ENCODE measurements around the gene KCNN4.
"Not testable (repeated sequence)": the region's sequence is repeated elsewhere in the genome, so short reads cannot be mapped to it uniquely, and the experiment has no call there.

KCNN4 gene

DNA sequence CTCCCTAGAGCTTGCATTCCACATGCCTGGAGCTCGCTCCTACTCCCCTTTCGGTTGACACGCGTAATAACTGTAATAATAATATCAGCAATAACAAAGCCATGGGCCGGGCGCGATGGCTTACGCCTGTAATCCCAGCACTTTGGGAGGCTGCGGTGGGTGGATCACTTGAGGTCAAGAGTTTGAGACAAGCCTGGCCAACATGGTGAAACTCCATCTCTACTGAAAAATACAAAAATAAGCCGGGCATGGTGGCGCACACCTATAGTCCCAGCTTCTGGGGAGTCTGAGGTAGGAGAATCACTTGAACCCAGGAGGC is 5.9 kb downstream of the KCNN4 start:
- H3K9me3 Mint-ChIP-seq; DNase-seq (ENCODE audit: low spot score in 2 of 2); H3K4me3 Mint-ChIP-seq; ATAC-seq (ENCODE audit: low read depth); H3K27me3 Mint-ChIP-seq: not testable (repeated sequence)
- Mint-ChIP-seq H3K36me3 (peaks cover 28% of the 10 kb centered on the region), H3K27ac (peak overlapping the region; percentile 94), H3K4me1 (peaks cover 41% of the 10 kb centered on the region)

DNA sequence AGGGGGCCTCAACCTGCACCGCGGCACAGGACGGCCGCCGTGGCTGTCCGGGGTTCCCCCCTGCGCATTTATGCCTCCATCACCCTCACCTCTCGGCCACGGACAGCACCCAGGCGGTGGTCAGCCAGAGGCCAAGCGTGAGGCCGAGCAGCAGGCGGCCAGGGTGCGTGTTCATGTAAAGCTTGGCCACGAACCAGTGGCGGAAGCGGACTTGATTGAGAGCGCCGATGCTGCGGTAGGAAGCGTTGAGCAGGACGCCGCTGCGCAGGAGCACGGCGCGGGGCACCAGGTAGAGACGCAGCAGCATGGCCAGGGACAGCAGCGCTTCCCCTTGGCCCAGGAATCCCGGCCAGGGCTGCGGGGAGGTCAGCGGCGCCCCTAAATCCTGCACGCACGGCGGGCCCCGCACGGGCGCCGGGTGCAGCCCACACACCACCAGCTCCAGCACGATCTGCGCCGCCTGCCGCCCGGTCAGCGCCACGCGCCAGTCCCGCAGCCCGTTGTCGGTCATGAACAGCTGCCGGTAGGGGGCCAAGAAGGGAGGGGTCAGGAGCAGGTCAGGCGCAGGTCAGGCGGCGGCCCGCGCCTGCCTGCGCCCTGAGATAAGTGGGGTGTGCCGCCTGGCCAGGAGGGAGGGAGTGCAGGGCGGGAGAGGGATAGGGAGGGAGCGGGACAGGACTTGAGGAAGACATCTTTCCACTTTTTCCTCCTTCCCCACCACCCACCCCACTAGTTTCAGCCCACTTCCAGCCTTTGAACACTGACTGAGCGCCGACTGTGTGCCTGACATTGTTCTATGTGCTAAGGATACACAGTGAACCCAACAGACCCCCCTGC is 6.5 kb downstream of the KCNN4 start:
- no peak for ATAC-seq (ENCODE audit: low read depth)
- Mint-ChIP-seq H3K27ac (no peak overlapping the region), H3K4me3 (no peak overlapping the region), H3K4me1 (peaks cover 36% of the 10 kb centered on the region), H3K36me3 (peaks cover 27% of the 10 kb centered on the region), H3K9me3 (no peaks in the 10 kb centered on the region), H3K27me3 (no peaks in the 10 kb centered on the region)
- no peak for DNase-seq (ENCODE audit: low spot score in 2 of 2)

DNA sequence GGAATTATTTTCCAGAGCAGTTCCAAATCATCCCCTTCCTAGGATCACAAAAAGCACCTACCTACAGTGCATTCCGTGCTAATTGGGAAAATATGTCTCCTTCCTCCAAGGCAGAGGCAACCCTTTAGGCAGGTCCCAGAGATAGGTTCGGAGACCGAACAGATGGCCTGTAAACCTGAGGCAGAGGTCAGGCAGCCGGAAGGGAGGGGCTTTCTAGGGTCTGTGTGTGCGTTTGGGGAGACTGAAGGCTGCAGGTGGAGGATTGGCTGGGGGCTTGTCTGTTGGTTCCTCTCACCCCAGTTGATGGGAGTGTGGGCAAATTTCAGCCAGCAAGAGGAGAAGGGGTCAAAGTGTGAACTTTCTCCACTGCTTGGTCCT is 7.1 kb downstream of the KCNN4 start:
- Mint-ChIP-seq H3K27ac (no peak overlapping the region), H3K4me3 (no peak overlapping the region), H3K27me3 (no peaks in the 10 kb centered on the region), H3K36me3 (peaks cover 33% of the 10 kb centered on the region), H3K4me1 (peaks cover 33% of the 10 kb centered on the region), H3K9me3 (no peaks in the 10 kb centered on the region)
- ATAC-seq (ENCODE audit: low read depth) (no peak), DNase-seq (ENCODE audit: low spot score in 2 of 2) (no peak)

DNA sequence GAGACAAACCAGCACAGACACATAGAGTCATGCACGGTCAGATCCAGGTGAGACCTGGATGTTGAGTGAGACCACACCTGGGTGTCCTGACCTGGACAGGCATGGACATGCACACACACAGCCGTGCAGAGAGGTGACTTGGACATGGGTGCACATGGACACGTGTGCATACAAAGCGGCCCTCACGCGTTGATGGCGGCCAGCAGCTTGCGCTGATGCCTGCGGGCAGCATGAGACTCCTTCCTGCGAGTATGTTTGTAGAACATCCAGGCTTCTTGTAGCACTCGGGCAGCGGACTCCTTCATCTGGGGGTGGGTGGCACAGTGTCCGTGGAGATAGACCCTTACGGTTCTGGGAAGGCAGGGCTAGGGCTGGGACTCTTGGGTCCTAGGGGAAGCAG is 11.5 kb downstream of the KCNN4 start:
- peak overlapping the region; percentile 55 for H3K27ac Mint-ChIP-seq

DNA sequence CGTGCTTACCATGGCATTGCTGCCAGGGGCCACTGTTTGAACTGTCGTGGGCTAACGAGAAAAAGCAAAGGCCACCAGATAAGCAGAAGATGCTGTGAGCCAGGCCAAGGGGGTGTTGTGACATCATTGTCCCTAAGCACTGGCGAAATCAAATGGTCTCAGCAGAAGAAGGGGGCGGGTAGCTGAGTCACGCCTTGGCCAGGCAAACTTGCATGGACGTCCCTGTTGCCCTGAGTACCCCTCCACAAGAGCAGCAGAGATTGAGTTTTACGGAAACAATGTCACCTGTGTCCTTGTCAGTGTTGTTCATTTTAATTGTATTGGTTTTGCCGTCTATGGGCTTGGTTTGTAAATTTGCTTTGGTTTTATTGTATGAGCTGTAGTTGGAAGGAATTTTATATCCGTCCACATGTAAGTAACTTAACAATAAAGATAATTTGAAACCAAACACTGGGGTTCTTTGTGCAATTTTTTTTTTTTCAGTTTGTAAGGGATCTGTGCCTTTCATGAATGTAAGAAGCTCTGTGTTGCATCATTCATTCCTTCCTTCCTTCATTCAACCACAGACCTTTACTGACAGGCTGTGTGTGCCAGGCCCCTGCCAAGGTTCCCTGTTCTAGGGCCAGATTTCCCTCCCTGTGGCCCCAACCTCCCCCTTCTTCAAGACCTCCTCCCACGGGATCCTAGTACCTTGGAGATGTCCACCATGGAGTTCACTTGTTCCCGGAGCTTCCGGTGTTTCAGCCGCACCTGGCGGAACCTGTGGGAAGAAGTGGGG is 12.3 kb downstream of the KCNN4 start:
- peaks cover 43% of the 10 kb centered on the region for H3K4me1 Mint-ChIP-seq
- H3K4me3 Mint-ChIP-seq: no peak overlapping the region
- H3K27ac Mint-ChIP-seq: peak overlapping the region; percentile 55
- peaks cover 32% of the 10 kb centered on the region for H3K36me3 Mint-ChIP-seq
- DNase-seq (ENCODE audit: low spot score in 2 of 2): no peak
- H3K9me3 Mint-ChIP-seq: no peaks in the 10 kb centered on the region
- no peaks in the 10 kb centered on the region for H3K27me3 Mint-ChIP-seq
- ATAC-seq (ENCODE audit: low read depth): no peak

More for the DNA sequence above, 11.5 kb downstream of the KCNN4 start:
- no peaks in the 10 kb centered on the region for H3K9me3 Mint-ChIP-seq
- no peaks in the 10 kb centered on the region for H3K27me3 Mint-ChIP-seq
- H3K36me3 Mint-ChIP-seq: peaks cover 35% of the 10 kb centered on the region
- DNase-seq (ENCODE audit: low spot score in 2 of 2) (no peak), ATAC-seq (ENCODE audit: low read depth) (no peak)
- peaks cover 39% of the 10 kb centered on the region for H3K4me1 Mint-ChIP-seq
- no peak overlapping the region for H3K4me3 Mint-ChIP-seq

DNA sequence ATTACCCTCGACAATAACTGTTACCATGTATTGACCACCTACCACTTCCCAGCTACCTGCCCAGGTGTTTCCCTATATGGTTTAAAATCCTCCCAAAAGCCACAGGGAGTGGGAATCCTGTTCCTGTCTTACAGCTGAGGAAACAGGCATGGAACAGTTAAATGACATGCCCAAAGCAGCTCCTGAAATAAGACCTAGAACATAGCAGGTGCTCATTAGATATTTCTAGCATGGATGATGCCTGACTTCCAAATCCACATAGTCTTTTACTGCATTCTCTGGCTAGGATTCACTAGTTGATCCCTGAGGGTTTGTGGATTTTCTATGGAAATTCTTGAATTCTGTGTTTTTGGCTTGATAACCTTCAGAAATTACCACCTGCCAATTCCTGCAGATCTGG is 13.0 kb downstream of the KCNN4 start:
- peaks cover 29% of the 10 kb centered on the region for H3K36me3 Mint-ChIP-seq
- DNase-seq (ENCODE audit: low spot score in 2 of 2) (no peak), ATAC-seq (ENCODE audit: low read depth) (no peak)
- no peaks in the 10 kb centered on the region for H3K9me3 Mint-ChIP-seq
- no peak overlapping the region for H3K4me3 Mint-ChIP-seq
- H3K27me3 Mint-ChIP-seq: no peaks in the 10 kb centered on the region
- peak overlapping the region; percentile 88 for H3K27ac Mint-ChIP-seq
- peaks cover 46% of the 10 kb centered on the region for H3K4me1 Mint-ChIP-seq

DNA sequence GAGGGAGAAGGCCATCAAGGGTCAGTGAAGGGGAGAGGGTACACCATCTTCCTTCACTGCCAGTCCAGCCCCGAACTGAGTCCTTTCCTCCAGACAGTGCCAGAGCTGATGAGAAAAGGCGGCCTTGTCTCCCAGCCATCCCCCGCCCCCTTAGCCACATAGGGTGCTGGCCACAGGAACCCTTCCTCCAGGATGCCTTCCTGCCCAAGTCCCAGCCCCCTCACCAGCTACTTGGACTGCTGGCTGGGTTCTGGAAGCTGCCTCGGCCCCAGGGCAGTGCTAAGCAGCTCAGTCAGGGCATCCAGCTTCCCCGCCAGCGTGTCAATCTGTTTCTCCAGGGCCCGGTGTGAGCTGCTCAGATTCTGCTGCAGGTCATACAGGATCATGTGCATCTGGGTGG is 13.5 kb downstream of the KCNN4 start:
- DNase-seq (ENCODE audit: low spot score in 2 of 2) (no peak), ATAC-seq (ENCODE audit: low read depth) (no peak)
- H3K36me3 Mint-ChIP-seq: peaks cover 30% of the 10 kb centered on the region
- no peaks in the 10 kb centered on the region for H3K9me3 Mint-ChIP-seq
- no peak overlapping the region for H3K4me3 Mint-ChIP-seq
- no peaks in the 10 kb centered on the region for H3K27me3 Mint-ChIP-seq
- H3K27ac Mint-ChIP-seq: peak overlapping the region; percentile 88
- H3K4me1 Mint-ChIP-seq: peaks cover 49% of the 10 kb centered on the region

DNA sequence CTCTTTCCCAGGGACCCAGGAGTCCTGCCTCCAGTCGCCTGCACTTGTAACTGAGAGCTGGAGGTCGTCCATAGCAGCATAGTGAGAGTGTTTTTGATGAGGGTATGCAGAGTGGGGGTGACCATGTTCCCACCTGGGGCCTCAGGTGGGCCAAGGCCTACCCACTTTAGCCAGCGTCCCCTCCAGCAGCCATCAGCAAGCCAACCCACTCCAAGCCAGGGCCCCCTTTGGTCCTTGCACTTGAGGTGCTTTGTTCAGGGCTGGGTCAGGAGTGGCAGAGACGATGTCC is 14.1 kb downstream of the KCNN4 start:
- Mint-ChIP-seq H3K4me1 (peaks cover 49% of the 10 kb centered on the region), H3K36me3 (peaks cover 30% of the 10 kb centered on the region), H3K27ac (peak overlapping the region; percentile 88), H3K27me3 (no peaks in the 10 kb centered on the region), H3K4me3 (peak overlapping the region; percentile 79), H3K9me3 (no peaks in the 10 kb centered on the region)
- no peak for DNase-seq (ENCODE audit: low spot score in 2 of 2)
- no peak for ATAC-seq (ENCODE audit: low read depth)

DNA sequence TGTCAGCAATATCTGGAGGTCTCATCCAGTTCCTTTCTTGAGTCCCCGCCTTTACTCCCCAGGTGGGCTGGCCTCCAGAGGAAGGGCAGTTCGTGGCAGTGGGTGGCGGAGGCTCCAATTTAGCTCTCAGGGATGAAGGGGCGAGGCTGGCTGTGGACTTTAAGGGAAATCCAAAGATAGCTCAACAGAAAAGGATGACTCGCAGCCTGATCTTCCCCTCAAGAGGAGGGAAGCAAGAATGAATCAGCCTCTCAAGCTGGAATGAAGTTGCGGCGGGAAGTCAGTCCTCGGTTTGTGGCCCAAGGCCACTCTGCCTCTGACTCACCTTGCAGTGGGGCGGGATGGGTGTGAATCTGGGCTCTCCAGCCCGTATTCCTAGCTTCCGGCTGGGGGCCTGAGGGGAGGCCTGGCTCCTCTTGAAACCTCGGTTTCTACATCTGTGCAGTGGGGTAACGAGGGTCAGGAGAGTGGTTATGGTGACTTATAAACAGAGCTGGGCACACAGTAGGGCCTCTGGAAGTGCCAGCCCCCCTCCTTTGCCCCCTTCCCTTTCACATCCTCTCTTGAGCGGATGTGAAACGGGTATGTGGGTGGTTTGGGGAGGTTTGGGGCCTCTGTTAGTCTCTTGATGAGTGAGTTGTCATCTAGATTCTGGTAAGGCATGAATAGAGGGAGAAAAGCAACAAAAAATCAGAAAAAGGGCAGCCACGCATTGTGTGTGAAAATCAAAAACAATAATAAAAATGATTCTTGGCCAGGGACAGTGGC is 15.5 kb downstream of the KCNN4 start:
- peaks cover 28% of the 10 kb centered on the region for H3K36me3 Mint-ChIP-seq
- no peaks in the 10 kb centered on the region for H3K9me3 Mint-ChIP-seq
- H3K27ac Mint-ChIP-seq: peak overlapping the region; percentile 88
- H3K4me1 Mint-ChIP-seq: peaks cover 48% of the 10 kb centered on the region
- no peaks in the 10 kb centered on the region for H3K27me3 Mint-ChIP-seq
- DNase-seq (ENCODE audit: low spot score in 2 of 2) (peak in 1 of 2 donors; percentile 59), ATAC-seq (ENCODE audit: low read depth) (peak; percentile 93)
- peak overlapping the region; percentile 79 for H3K4me3 Mint-ChIP-seq

DNA sequence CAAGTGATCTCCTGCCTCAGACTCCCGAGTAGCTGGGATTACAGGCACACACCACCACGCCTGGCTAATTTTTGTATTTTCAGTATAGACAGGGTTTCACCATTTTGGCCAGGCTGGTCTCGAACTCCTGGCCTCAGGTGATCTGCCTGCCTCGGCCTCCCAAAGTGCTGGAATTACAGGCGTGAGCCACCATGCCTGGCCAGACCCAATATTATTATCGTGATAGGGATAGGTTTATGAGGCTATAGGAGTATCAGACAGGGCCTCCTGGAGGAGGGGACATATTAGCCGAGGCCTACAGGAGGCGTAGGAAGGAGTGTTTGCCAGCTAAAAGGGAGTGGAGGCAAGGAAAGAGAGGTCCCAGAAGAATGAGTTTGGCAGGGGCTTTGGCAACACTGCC is 16.1 kb downstream of the KCNN4 start:
- H3K27ac Mint-ChIP-seq: peak overlapping the region; percentile 88
- H3K9me3 Mint-ChIP-seq; H3K27me3 Mint-ChIP-seq; ATAC-seq (ENCODE audit: low read depth); DNase-seq (ENCODE audit: low spot score in 2 of 2): not testable (repeated sequence)
- peak overlapping the region; percentile 12 for H3K4me3 Mint-ChIP-seq
- peaks cover 45% of the 10 kb centered on the region for H3K4me1 Mint-ChIP-seq
- H3K36me3 Mint-ChIP-seq: peaks cover 22% of the 10 kb centered on the region

DNA sequence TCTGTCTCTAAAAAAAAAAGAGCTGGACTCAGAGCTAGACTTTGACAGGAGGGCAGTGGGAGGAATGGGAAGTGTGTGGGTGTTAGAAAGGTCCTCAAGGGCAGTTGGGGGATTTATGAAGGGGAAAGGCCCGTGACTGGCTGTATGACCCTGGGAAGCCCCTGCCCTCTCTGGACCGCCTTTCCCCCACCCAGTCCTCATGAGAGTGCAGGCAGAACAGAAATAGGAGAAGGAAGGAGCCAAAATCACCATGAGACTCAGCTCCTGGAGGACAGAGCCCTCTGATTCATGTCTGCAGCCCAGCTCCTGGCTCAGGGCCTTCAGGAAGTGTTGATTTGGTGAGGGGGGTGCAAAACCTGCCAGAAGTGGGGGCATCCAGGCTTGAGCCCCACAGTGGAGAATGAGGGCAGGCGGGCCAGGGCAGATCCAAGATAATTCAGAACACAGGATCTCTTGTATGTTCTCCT is 17.3 kb downstream of the KCNN4 start:
- Mint-ChIP-seq H3K4me3 (no peak overlapping the region), H3K9me3 (no peaks in the 10 kb centered on the region), H3K4me1 (peaks cover 55% of the 10 kb centered on the region), H3K36me3 (peaks cover 14% of the 10 kb centered on the region), H3K27ac (peak overlapping the region; percentile 78), H3K27me3 (no peaks in the 10 kb centered on the region)
- no peak for DNase-seq (ENCODE audit: low spot score in 2 of 2)
- ATAC-seq (ENCODE audit: low read depth): no peak

DNA sequence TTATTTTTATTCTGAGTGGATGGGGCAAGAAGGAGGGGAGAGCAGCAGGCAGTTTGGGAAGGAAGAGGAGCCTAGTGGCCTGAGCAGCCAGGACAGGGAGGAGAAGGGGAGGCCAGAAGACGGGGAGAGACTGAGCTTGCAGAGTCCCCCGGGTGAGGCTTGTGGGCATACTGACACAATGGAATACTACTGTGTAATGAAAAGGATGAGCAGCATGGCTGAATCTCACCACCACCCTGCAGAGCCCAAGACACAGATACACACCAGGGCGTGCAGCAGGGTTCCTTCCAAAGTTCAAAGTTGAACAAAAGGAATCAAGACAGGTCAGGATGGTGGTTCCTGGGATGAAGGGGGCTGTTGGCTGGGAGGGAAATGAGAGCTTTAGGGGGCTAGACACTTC is 18.0 kb downstream of the KCNN4 start:
- no peak for DNase-seq (ENCODE audit: low spot score in 2 of 2)
- Mint-ChIP-seq H3K4me3 (no peak overlapping the region), H3K27ac (peak overlapping the region; percentile 78), H3K27me3 (no peaks in the 10 kb centered on the region), H3K4me1 (peaks cover 57% of the 10 kb centered on the region), H3K9me3 (no peaks in the 10 kb centered on the region), H3K36me3 (peaks cover 12% of the 10 kb centered on the region)
- no peak for ATAC-seq (ENCODE audit: low read depth)

DNA sequence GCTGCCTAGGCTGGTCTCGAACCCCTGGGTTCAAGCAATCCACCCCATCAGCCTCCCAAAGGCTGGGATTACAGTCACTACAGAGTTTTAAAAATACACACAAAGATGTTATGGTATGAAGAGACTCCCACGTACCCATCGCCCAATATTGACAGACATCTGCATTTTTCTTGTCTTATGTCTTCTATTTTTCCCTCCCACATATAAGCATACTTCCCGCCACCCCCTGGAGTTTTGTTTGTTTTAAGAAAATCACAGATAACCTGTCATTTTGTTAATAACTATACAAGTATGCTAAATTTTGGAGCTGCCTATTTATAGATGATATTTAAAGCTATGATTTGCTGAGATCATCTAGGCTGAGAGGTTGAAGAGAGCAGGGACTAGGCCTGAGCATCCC is 19.8 kb downstream of the KCNN4 start:
- H3K9me3 Mint-ChIP-seq: no peaks in the 10 kb centered on the region
- no peaks in the 10 kb centered on the region for H3K27me3 Mint-ChIP-seq
- peaks cover 2% of the 10 kb centered on the region for H3K36me3 Mint-ChIP-seq
- no peak overlapping the region for H3K4me3 Mint-ChIP-seq
- no peak for DNase-seq (ENCODE audit: low spot score in 2 of 2)
- ATAC-seq (ENCODE audit: low read depth): no peak
- H3K27ac Mint-ChIP-seq: no peak overlapping the region
- peaks cover 50% of the 10 kb centered on the region for H3K4me1 Mint-ChIP-seq

DNA sequence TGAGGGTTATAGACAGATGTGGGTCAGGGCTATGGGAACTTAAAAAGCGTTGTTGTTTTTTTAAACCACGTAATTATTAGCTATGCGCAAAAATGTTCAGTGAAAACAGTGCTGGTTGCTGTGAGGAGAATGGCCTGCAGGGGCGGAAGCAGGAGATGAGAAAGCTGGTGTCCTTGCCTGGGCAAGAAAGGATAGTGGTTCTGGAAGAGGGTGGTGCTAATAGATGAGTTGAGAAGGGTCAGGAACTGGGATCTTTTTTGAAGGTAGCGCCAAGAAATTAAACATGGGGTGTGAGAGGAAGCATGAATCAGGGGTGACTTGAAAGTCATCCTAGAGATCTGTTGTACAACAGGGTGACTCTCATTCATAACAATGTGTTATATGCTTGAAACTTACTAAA is 21.3 kb downstream of the KCNN4 start:
- no peak for DNase-seq (ENCODE audit: low spot score in 2 of 2)
- H3K36me3 Mint-ChIP-seq: peaks cover 2% of the 10 kb centered on the region
- H3K27ac Mint-ChIP-seq: peak overlapping the region; percentile 85

More for the DNA sequence above, 21.3 kb downstream of the KCNN4 start:
- peaks cover 44% of the 10 kb centered on the region for H3K4me1 Mint-ChIP-seq
- ATAC-seq (ENCODE audit: low read depth): no peak
- H3K9me3 Mint-ChIP-seq: no peaks in the 10 kb centered on the region
- no peaks in the 10 kb centered on the region for H3K27me3 Mint-ChIP-seq
- no peak overlapping the region for H3K4me3 Mint-ChIP-seq

Measured in memory B cell (primary cell).